ELR (cell line): ENCODE measurements around the gene PIK3R2.
A peak's percentile ranks its signal among the peaks of the same experiment; 100 is the strongest.
"Not testable (repeated sequence)": the region's sequence is repeated elsewhere in the genome, so short reads cannot be mapped to it uniquely, and the experiment has no call there.

Experiments used
- DNase-seq: peaks from one replicate; pipeline ENCODE4 v3.0.0-alpha.2; 2015; ENCODE audit warnings: low read depth

PIK3R2 gene

GRCh38 chr19:18155095-18156087 is 2.4 kb downstream of the PIK3R2 start:
- no peak for DNase-seq

GRCh38 chr19:18156268-18156667 is 3.3 kb downstream of the PIK3R2 start:
- no peak for DNase-seq

- peak; percentile 47 for DNase-seq
These were observed 4.0 kb downstream of the PIK3R2 start for GRCh38 chr19:18156841-18157464.

GRCh38 chr19:18157465-18158063 is 4.6 kb downstream of the PIK3R2 start:
- DNase-seq: no peak

GRCh38 chr19:18158467-18158866 is 5.5 kb downstream of the PIK3R2 start:
- no peak for DNase-seq

GRCh38 chr19:18159059-18159616 is 6.2 kb downstream of the PIK3R2 start:
- DNase-seq: not testable (repeated sequence)

GRCh38 chr19:18159810-18160209 is 6.8 kb downstream of the PIK3R2 start:
- DNase-seq: no peak

- peak; percentile 28 for DNase-seq
These were observed 7.6 kb downstream of the PIK3R2 start for GRCh38 chr19:18160493-18160970.

- DNase-seq: peak; percentile 75
These were observed 8.1 kb downstream of the PIK3R2 start for GRCh38 chr19:18160971-18161635.

DNA sequence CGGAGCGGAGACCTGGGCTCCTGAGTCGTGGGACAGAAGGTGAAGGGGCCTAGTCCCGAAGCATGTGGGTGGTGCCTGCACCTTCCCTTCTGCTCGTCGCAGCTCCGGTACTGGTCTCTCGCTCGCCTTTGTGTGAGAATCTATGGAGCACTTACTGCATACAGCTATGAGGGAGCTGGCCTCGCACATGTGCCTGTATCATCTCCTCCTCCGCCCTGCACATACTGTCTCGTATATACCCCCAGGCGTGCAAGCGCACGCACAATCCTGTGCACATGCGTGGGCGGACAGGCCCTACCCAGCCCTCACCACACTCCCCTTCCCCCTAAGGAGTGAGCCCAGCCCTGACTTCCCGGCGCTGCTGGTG is 8.7 kb downstream of the PIK3R2 start:
- DNase-seq: no peak

DNA sequence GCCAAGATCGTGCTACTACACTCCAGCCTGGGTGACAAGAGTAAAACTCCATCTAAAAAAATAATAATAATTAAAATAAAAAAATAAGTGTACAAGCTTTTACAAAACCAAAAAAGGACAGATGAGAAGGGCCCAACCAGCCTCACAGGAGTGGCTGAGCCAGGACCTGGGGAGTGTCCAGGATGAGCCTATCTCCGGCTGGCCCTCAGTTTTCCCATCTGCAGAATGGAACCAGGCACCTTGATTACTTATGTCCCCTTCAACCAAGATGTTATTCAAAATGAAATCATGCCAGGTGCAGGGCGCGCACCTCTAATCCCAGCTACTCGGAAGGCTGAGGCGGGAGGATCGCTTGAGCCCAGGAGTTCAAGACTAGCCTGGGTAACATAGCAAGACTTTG is 11.1 kb downstream of the PIK3R2 start:
- DNase-seq: no peak

GRCh38 chr19:18165794-18166544 is 13.0 kb downstream of the PIK3R2 start:
- no peak for DNase-seq

- DNase-seq: no peak
These were observed 14.0 kb downstream of the PIK3R2 start for GRCh38 chr19:18167011-18167410.

DNA sequence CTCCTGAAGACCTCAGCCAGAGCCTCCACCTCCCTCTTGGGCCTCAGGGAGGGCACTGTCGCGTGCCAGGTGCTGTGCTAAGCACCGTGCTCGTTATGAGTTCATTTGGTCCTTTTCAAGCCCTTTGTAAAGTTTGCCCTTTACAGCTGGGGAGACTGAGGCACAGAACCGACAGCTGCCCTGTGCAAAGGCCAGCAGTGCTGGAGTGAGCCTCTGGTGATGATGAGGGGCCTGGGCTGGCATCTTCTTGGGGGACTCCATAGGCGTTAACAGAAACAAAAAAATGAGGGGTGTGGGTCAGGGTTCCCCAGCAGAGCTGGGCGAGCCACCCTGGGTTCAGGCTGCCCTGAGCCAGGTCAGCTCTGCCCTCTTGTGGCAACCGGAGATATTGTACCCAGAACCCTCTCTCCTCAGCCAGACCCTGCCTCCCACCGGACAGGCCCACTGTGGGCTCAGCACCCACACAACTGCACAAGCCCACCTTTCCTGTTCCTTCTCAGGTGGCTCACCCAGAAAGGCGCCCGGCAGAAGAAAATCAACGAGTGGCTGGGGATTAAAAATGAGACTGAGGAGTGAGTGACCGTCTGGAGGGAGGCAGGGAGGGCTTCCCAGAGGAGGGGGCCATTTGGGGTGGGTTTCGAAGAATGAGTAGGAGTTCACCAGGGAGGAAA is 15.1 kb downstream of the PIK3R2 start:
- peak; percentile 63 for DNase-seq

GRCh38 chr19:18168673-18169381 is 15.9 kb downstream of the PIK3R2 start:
- DNase-seq: no peak

- DNase-seq: no peak
These were observed 17.8 kb downstream of the PIK3R2 start for GRCh38 chr19:18170714-18171255.

DNA sequence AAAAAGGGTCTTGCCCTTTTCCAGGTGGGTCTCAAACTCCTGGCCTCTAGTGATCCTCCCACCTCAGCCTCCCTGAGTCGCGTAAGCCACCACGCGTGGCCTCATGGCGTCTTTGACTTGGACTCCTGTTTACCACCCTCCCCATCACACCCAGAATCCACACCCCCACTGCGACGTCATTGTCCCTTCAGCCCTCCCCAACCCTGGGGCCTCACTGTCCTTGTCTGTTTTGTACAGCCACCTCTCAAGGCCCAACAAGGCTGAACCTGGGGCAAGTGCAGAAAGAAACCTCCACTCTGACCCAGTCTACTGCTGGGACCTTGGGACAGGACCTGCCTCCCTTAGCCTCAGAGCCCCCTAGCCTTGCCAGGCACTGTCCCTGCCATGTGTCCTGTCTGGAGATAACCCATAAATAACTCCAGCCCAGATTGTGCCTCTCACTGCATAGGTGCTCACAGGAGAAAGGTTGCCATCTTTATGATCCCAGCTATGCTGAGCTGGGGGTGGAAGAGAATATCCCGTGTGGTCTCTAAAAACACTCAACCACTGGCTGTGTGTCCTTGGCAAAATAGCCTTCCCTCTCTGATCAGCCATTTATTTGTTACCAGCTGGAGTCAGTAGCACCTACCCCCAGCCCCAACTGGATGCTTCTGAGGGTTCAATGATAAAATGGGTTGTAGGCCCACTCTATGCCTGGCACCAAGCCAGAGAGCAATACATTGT is 18.8 kb downstream of the PIK3R2 start:
- DNase-seq: no peak

DNA sequence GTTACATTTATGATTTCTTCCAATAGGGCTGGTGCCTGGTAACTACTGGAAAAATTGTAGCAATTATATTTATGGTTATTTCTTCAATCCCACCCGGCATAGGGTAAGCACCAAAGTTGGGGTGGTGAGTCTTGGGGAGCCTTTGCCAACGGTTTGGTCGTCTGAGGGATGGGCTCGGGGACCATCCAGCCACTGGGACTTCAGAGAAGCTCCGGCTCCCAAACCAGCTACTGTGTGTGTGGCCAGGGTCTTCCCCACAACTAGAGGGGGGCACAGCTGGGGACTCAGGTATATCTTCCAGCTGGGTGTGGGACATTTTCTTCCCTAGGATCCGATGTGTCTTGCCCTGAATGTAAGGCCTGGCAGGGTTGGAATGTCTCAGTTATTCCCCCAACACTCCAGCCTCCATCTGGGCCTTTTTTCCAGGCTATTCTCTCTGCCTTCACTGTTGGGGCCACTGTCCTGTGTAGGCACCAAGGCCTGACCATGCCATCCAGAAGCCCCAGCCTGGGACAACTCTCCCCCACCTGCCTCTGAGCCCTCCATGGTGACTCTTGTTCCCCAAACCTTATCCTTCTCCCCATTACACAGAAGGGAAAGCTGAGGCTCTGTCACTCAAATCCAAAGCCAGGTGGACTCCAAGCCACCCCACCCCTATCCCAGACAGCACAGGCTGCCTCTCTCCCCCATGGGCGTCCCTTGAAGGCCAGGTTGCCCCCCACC is 19.5 kb downstream of the PIK3R2 start:
- no peak for DNase-seq
